ENCODE data around the gene THEM5.

THEM5 gene

DNA sequence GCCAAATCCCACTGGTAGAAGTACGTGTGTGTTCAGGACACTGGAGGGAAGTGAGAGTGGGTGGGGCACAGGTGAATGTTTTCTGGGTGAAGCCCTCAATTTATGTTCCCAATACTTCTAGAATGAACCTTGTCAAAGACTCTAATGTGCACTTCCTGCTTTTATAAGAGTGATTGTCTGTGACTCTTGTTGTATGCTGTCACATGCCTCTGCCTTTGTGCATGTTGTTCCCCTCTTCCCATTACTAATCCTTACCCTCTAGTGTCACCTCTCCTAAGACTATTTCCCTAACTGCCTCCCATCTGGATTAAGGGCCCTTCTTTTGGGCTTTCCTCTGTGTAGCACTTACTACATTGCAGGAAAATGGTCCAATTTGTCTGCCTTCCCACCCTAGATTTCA, 45.7 kb downstream of the THEM5 start:
- no peak for TF ChIP-seq CTCF (conservative IDR thresholded peaks at IDR 0.05)
- no peak overlapping the region for H3K27ac ChIP-seq

DNA sequence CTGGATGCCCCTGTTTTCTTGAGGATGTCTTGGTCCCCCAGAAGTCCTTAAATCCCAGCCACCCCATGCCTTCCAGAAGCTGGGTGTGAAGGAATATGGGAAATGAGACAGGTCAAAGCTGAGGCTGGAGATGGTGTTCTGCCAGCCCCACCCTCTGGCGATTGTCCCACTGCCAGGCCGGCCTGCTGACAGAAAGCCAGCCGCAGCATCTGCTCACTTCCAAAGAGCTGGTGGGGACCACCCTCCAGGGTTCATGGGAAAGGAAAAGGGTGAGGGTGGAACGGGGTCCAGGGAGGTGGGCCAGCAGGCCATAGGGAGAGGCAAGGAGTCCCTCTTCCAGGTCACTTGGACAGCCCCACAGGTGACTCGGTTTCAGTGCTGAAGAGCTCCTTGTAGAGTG, 46.4 kb downstream of the THEM5 start:
- TF ChIP-seq CTCF (conservative IDR thresholded peaks at IDR 0.05), result no peak
- H3K27ac ChIP-seq, result no peak overlapping the region

GRCh38 chr1:151806170-151806569, 47.3 kb downstream of the THEM5 start:
- TF ChIP-seq CTCF (conservative IDR thresholded peaks at IDR 0.05), result no peak
- no peak overlapping the region for H3K27ac ChIP-seq

DNA sequence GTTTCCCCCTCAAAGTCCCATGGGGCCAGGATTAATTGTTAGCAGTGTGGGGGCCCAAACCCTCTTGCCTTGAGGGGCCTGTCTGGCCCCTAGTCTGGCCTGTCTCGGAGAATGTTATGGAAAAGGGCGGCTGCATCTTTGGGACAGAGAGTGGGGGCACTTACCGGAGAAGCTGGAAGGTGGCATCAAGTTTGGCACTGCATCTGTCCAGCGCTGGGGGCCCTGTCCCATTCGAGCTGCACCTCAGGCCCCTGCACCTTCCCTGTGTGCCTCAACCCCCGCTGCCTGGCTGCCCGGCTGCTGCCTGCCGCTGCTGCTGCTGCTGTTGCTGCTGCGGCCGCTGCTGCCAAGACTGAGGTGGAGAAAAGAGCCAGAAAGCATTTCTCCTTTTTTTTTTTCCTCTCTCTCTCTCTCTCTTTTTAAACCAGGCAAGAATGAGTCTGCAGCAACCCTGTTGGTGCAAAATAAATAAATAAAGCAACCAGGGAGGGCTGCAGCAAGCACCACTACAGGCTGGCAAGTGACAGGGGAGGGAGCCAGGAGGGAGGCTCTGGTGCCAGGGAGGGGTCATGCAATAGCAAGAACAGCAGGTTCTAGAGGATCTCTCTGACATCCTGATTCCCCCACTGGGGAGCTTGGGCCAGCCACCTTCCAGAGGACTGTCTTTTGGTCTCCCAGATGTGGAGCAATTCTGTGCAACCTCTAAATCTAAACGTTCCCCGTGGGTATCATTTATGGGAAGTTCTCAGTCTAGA, 48.3 kb downstream of the THEM5 start, which contains the start of gene LINGO4:
Gene LINGO4 (minus strand): TSS at position 354 of the 755 bp plus-strand sequence. CDS start 2,715 bp downstream, outside the sequence.
- TF ChIP-seq CTCF (conservative IDR thresholded peaks at IDR 0.05), result no peak
- no peak within 1 kb of the TSS for H3K27ac ChIP-seq

DNA sequence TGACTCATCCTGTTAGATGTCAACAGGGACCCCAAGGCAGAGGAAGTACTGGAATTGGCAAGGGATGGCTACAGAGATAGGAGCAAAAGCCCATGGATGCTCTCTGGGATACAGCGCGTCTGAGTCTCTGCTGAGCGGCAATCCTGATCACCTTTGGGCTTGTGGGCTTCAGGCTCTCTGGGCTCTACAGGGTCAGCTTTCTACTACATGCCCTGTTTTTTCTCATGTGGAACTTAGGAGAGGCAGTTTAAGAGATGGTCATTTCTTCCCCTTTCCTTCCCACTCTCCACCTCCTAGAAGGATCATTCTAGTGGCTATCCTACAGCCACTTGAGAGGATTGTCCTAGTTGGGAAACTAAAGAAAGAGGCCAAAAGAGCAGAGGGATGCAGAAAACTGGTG, 49.6 kb downstream of the THEM5 start:
- H3K27ac ChIP-seq, result no peak overlapping the region
- TF ChIP-seq CTCF (conservative IDR thresholded peaks at IDR 0.05), result no peak

DNA sequence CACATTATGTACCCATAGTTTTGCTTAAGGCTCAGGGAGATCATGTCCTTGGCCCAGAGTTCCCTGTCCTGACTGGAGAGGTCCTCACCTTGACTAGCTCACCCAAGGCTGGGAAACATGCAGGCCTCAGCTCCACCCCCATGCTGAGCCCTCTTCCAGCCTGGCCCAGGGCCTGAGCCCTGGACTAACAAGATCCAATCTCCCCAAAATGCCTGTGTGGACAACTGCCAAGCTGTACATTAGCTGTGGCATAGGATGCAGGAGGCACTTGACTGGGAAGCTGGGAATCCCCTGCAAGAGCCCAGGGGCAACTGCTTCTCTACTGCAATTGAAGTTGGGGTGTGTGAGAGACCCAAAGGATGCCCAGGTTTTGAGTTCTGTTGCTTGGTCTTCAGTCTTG, 50.3 kb downstream of the THEM5 start:
- no peak for TF ChIP-seq CTCF (conservative IDR thresholded peaks at IDR 0.05)
- H3K27ac ChIP-seq, result no peak overlapping the region

DNA sequence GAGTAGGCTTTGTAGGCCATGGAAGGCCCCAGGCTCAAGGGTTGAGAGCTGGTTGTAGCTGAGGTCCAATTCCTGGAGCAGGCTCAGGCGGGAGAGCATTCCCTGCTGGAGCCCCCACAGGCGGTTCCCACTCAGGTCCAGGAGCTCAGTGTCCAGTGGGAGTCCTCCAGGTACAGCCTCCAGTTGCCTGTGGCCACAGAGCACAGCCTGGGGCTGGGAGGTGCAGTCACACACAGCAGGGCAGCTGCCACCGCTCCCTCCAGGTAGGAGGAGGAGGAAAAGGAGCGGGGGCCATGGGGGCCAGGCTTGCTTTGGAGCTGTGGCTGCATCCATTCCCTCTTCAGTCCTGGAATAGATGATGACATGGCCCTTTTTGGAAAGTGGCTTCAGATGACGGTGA, 51.1 kb downstream of the THEM5 start:
- H3K27ac ChIP-seq, result no peak overlapping the region
- no peak for TF ChIP-seq CTCF (conservative IDR thresholded peaks at IDR 0.05)

All from VCaP (cell line).